ENCODE measurements around the gene RFX1.

DNA sequence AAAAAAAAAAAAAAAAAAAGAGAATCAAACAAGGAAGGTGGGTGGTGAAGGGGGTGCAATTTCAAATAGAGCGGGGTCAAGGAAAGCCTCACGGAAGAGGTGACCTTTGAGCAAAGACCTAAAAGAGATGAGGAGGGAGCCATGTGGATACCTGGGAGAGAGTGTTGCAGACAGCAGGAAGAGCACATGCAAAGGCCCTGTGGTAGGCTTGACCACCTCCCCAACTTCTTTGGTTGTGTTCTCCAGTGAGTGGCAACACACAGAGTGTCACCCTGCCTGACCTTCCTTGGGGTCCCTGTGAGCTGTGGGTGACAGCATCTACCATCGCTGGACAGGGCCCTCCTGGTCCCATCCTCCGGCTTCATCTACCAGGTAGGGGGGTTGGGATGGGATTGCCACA is 44.4 kb upstream of the RFX1 start:
- TF ChIP-seq EZH2 (IDR thresholded peaks at IDR 0.05; ENCODE audit: low read depth, unreplicated experiment) (no peak), CTCF (conservative IDR thresholded peaks at IDR 0.05; ENCODE audit: low read depth in 2 of 2) (no peak), EZH2phosphoT487 (IDR thresholded peaks at IDR 0.05; ENCODE audit: unreplicated experiment) (no peak), ZNF331 (CRISPR knock-in tag; IDR thresholded peaks at IDR 0.05; ENCODE audit: low read depth) (no peak), POLR2AphosphoS5 (IDR thresholded peaks at IDR 0.05; ENCODE audit: low read depth) (no peak), STAT1 (IDR thresholded peaks at IDR 0.05; ENCODE audit: unreplicated experiment) (no peak), CREB1 (CRISPR knock-in tag; IDR thresholded peaks at IDR 0.05; ENCODE audit: low read depth) (no peak), JUNB (IDR thresholded peaks at IDR 0.05; ENCODE audit: unreplicated experiment) (no peak), NANOG (IDR thresholded peaks at IDR 0.05; ENCODE audit: borderline replicate concordance) (no peak)
- TF ChIP-seq, protein P1, sequence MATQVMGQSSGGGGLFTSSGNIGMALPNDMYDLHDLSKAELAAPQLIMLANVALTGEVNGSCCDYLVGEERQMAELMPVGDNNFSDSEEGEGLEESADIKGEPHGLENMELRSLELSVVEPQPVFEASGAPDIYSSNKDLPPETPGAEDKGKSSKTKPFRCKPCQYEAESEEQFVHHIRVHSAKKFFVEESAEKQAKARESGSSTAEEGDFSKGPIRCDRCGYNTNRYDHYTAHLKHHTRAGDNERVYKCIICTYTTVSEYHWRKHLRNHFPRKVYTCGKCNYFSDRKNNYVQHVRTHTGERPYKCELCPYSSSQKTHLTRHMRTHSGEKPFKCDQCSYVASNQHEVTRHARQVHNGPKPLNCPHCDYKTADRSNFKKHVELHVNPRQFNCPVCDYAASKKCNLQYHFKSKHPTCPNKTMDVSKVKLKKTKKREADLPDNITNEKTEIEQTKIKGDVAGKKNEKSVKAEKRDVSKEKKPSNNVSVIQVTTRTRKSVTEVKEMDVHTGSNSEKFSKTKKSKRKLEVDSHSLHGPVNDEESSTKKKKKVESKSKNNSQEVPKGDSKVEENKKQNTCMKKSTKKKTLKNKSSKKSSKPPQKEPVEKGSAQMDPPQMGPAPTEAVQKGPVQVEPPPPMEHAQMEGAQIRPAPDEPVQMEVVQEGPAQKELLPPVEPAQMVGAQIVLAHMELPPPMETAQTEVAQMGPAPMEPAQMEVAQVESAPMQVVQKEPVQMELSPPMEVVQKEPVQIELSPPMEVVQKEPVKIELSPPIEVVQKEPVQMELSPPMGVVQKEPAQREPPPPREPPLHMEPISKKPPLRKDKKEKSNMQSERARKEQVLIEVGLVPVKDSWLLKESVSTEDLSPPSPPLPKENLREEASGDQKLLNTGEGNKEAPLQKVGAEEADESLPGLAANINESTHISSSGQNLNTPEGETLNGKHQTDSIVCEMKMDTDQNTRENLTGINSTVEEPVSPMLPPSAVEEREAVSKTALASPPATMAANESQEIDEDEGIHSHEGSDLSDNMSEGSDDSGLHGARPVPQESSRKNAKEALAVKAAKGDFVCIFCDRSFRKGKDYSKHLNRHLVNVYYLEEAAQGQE (IDR thresholded peaks at IDR 0.05; ENCODE audit: unreplicated experiment) = no peak
